Endothelial cell (in vitro differentiated cells): Measurements from ENCODE around the gene FMNL3. TPM values are rescaled to one million over a fixed set of nuclear protein-coding genes. Genes with fewer than 3 reads are reported as not detected.
"Not testable (repeated sequence)": the region's sequence is repeated elsewhere in the genome, so short reads cannot be mapped to it uniquely, and the experiment has no call there.

Experiments
- DNase-seq: peaks from one replicate; pipeline ENCODE4 v3.0.0; 2021; ENCODE audit warnings: low spot score
- H3K27ac Mint-ChIP-seq: one replicate; pipeline ENCODE4 v1.8.0; 2021; ENCODE audit warnings: mixed read lengths, inconsistent platforms; ENCODE audit not compliant: unreplicated experiment
- H3K27me3 Mint-ChIP-seq: one replicate; pipeline ENCODE4 v1.8.0; 2021; ENCODE audit warnings: mild to moderate bottlenecking, moderate library complexity, mixed read lengths, inconsistent platforms; ENCODE audit not compliant: unreplicated experiment
- H3K36me3 Mint-ChIP-seq: one replicate; pipeline ENCODE4 v1.8.0; 2021; ENCODE audit warnings: mild to moderate bottlenecking, low read depth, mixed read lengths, inconsistent platforms; ENCODE audit not compliant: unreplicated experiment
- H3K4me1 Mint-ChIP-seq: one replicate; pipeline ENCODE4 v1.8.0; 2021; ENCODE audit warnings: mild to moderate bottlenecking, mixed read lengths, inconsistent platforms; ENCODE audit not compliant: unreplicated experiment
- H3K4me3 Mint-ChIP-seq: one replicate; pipeline ENCODE4 v1.8.0; 2021; ENCODE audit warnings: mild to moderate bottlenecking, mixed read lengths, inconsistent platforms; ENCODE audit not compliant: unreplicated experiment
- H3K9me3 Mint-ChIP-seq: one replicate; pipeline ENCODE4 v1.8.0; 2021; ENCODE audit warnings: mixed read lengths, inconsistent platforms; ENCODE audit not compliant: unreplicated experiment
- CTCF ChIP-seq: fragments of 200-600 bp; sonication (generic); IDR thresholded peaks from one replicate; pipeline ENCODE4 v1.5.0; 2021; ENCODE audit warnings: antibody characterized with exemption; ENCODE audit not compliant: unreplicated experiment
- total RNA-seq: library from RNA; stranded (reverse); fragmentation: NEBNext Ultra II Directional; extraction: Animal tissue kit (Norgen Biotek cat#: 25700); gene quantifications from one replicate; pipeline ENCODE4 v1.2.1, GENCODE V29; 2021; ENCODE audit not compliant: unreplicated experiment

The FMNL3 gene
- total RNA-seq, 1 donor from 2014 or later: 194 TPM

GRCh38 chr12:49748306-49748705, 41.1 kb upstream of the FMNL3 start:
- Mint-ChIP-seq H3K9me3 (no peaks in the 10 kb centered on the region), H3K4me1 (peaks cover 40% of the 10 kb centered on the region)

GRCh38 chr12:49744363-49744885, 37.2 kb upstream of the FMNL3 start:
- no peak for DNase-seq
- Mint-ChIP-seq H3K9me3 (no peaks in the 10 kb centered on the region), H3K27me3 (peaks cover 18% of the 10 kb centered on the region), H3K4me3 (peak overlapping the region; percentile 84), H3K36me3 (peaks cover 10% of the 10 kb centered on the region), H3K4me1 (peaks cover 42% of the 10 kb centered on the region), H3K27ac (no peak overlapping the region)
- TF ChIP-seq CTCF: no peak

More at GRCh38 chr12:49748306-49748705, 41.1 kb upstream of the FMNL3 start:
- Mint-ChIP-seq H3K27ac (no peak overlapping the region), H3K36me3 (peaks cover 7% of the 10 kb centered on the region), H3K27me3 (peaks cover 2% of the 10 kb centered on the region), H3K4me3 (no peak overlapping the region)
- DNase-seq: no peak
- TF ChIP-seq CTCF: no peak

GRCh38 chr12:49741882-49742620, 34.8 kb upstream of the FMNL3 start:
- Mint-ChIP-seq H3K27ac (peak overlapping the region; percentile 100), H3K27me3 (peaks cover 19% of the 10 kb centered on the region), H3K4me3 (peak overlapping the region; percentile 99), H3K4me1 (peaks cover 37% of the 10 kb centered on the region), H3K36me3 (peaks cover 10% of the 10 kb centered on the region), H3K9me3 (no peaks in the 10 kb centered on the region)
- no peak for TF ChIP-seq CTCF
- peak; percentile 73 for DNase-seq

- Mint-ChIP-seq H3K4me3 (peak within 1 kb of the TSS; percentile 99), H3K36me3 (peaks cover 10% of the 10 kb centered on the region), H3K27me3 (peaks cover 19% of the 10 kb centered on the region), H3K4me1 (peaks cover 37% of the 10 kb centered on the region), H3K9me3 (no peaks in the 10 kb centered on the region), H3K27ac (peak within 1 kb of the TSS; percentile 100)
- peak; percentile 97 for DNase-seq
- TF ChIP-seq CTCF: peak; percentile 86
Measured at GRCh38 chr12:49740930-49741881, 34.0 kb upstream of the FMNL3 start, which contains the start of gene TMBIM6. Gene TMBIM6, plus strand, starts transcription at chr12:49741557. Its CDS starts 10,937 bp downstream, at chr12:49752494.

GRCh38 chr12:49740277-49740676, 33.1 kb upstream of the FMNL3 start:
- H3K36me3 Mint-ChIP-seq: peaks cover 12% of the 10 kb centered on the region
- H3K27ac Mint-ChIP-seq, H3K9me3 Mint-ChIP-seq, H3K4me3 Mint-ChIP-seq, DNase-seq: not testable (repeated sequence)
- peaks cover 19% of the 10 kb centered on the region for H3K27me3 Mint-ChIP-seq
- peaks cover 37% of the 10 kb centered on the region for H3K4me1 Mint-ChIP-seq

- Mint-ChIP-seq H3K4me1 (peaks cover 23% of the 10 kb centered on the region), H3K36me3 (peaks cover 14% of the 10 kb centered on the region), H3K27me3 (peaks cover 19% of the 10 kb centered on the region)
- not testable (repeated sequence) for H3K27ac Mint-ChIP-seq, H3K4me3 Mint-ChIP-seq, H3K9me3 Mint-ChIP-seq, DNase-seq
Measured at GRCh38 chr12:49738721-49739120, 31.5 kb upstream of the FMNL3 start.

GRCh38 chr12:49734900-49735299, 27.7 kb upstream of the FMNL3 start:
- not testable (repeated sequence) for H3K4me3 Mint-ChIP-seq, H3K9me3 Mint-ChIP-seq, H3K36me3 Mint-ChIP-seq

More at GRCh38 chr12:49734900-49735299, 27.7 kb upstream of the FMNL3 start:
- DNase-seq, H3K4me1 Mint-ChIP-seq, H3K27ac Mint-ChIP-seq, H3K27me3 Mint-ChIP-seq: not testable (repeated sequence)
